Skeletal muscle satellite cell (primary cell): ENCODE results near the gene PLA2G1B.

Experiments used
- H3K27me3 ChIP-seq: 2 replicates; pipeline ENCODE4 v1.7.0; 2013; ENCODE audit warnings: low read length; ENCODE audit not compliant: control insufficient read depth, insufficient read depth
- H3K36me3 ChIP-seq: 2 replicates; pipeline ENCODE4 v1.7.0; 2013; ENCODE audit warnings: mild to moderate bottlenecking, control low read depth, low read length; ENCODE audit not compliant: insufficient read depth
- H3K4me1 ChIP-seq: 2 replicates; pipeline ENCODE4 v1.7.0; 2013; ENCODE audit warnings: low read length; ENCODE audit not compliant: control insufficient read depth, insufficient read depth
- H3K4me2 ChIP-seq: 2 replicates; pipeline ENCODE4 v1.7.0; 2013; ENCODE audit warnings: mild to moderate bottlenecking, low read length
- H3K4me3 ChIP-seq: 2 replicates; pipeline ENCODE4 v1.7.0; 2013; ENCODE audit warnings: low read length
- H3K9ac ChIP-seq: 2 replicates; pipeline ENCODE4 v1.7.0; 2013; ENCODE audit warnings: mild to moderate bottlenecking, low read depth, low read length, moderate library complexity
- H3K9me3 ChIP-seq: replicated peaks from 2 replicates; pipeline ENCODE4 v1.7.0; 2013; ENCODE audit warnings: mild to moderate bottlenecking, control low read depth, low read length

PLA2G1B gene

GRCh38 chr12:120353556-120354317 lies 26.2 kb upstream of the PLA2G1B start:
- H3K4me2 ChIP-seq: no peak overlapping the region
- H3K27me3 ChIP-seq: peaks cover 21% of the 10 kb centered on the region
- H3K4me1 ChIP-seq: peaks cover 17% of the 10 kb centered on the region
- H3K9ac ChIP-seq: no peak overlapping the region
- no peaks in the 10 kb centered on the region for H3K9me3 ChIP-seq
- no peak overlapping the region for H3K4me3 ChIP-seq
- no peaks in the 10 kb centered on the region for H3K36me3 ChIP-seq

DNA sequence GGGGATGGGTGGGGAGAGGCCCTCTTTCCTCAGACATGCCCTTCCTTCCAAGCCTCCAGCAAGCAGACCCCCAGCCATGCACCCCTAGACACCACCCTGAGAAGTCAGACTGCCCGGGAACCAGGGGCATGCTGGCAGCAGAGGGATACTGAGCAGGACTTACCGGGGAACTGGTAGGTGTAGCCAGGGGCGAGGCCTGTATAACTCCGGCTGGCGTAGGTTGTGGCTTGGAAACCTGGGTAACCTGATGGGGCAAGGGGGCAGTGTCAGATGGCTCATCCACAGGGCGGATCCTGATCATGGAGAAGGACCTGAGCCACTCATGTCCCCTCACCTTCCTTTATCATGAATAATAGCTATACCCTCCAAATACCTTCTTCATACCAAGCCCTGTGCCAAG lies 25.6 kb upstream of the PLA2G1B start:
- Histone ChIP-seq H3K27me3 (peaks cover 20% of the 10 kb centered on the region), H3K4me2 (no peak overlapping the region), H3K9ac (no peak overlapping the region), H3K4me1 (peaks cover 17% of the 10 kb centered on the region), H3K36me3 (no peaks in the 10 kb centered on the region), H3K9me3 (no peaks in the 10 kb centered on the region), H3K4me3 (no peak overlapping the region)

GRCh38 chr12:120352117-120352516 lies 24.5 kb upstream of the PLA2G1B start:
- Histone ChIP-seq H3K9me3 (no peaks in the 10 kb centered on the region), H3K9ac (no peak overlapping the region), H3K27me3 (peaks cover 19% of the 10 kb centered on the region), H3K36me3 (no peaks in the 10 kb centered on the region), H3K4me2 (no peak overlapping the region), H3K4me3 (no peak overlapping the region), H3K4me1 (peaks cover 17% of the 10 kb centered on the region)

- Histone ChIP-seq H3K36me3 (no peaks in the 10 kb centered on the region), H3K9me3 (no peaks in the 10 kb centered on the region), H3K9ac (no peak overlapping the region), H3K4me3 (no peak overlapping the region), H3K4me2 (no peak overlapping the region), H3K27me3 (peaks cover 19% of the 10 kb centered on the region), H3K4me1 (peaks cover 14% of the 10 kb centered on the region)
Measured at GRCh38 chr12:120350576-120351350, 23.2 kb upstream of the PLA2G1B start.

DNA sequence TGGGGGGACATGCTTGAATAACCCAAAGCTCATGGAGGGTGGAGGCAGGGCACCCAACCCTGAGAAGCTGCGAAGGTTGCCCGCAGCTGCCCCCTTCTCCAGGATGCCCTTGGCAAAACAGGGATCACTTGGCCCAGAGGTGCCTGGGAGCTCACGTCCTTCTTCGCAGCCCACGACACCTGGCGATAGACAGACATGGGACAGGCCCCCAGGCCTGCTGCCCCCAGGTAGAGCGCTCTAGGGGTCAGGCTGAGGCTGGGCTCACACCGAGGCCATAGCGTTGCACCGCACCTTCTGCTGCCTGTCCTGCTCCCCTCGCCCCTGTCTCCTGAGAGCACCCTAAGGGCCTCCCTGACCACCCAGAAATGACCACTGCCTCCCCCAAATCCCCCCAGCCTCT lies 20.2 kb upstream of the PLA2G1B start:
- H3K9ac ChIP-seq: no peak overlapping the region
- no peak overlapping the region for H3K4me2 ChIP-seq
- H3K27me3 ChIP-seq: peaks cover 14% of the 10 kb centered on the region
- no peaks in the 10 kb centered on the region for H3K36me3 ChIP-seq
- peaks cover 14% of the 10 kb centered on the region for H3K4me1 ChIP-seq
- no peak overlapping the region for H3K4me3 ChIP-seq
- no peaks in the 10 kb centered on the region for H3K9me3 ChIP-seq

- Histone ChIP-seq H3K27me3 (peaks cover 14% of the 10 kb centered on the region), H3K4me1 (peaks cover 7% of the 10 kb centered on the region), H3K4me3 (no peak overlapping the region), H3K9me3 (no peaks in the 10 kb centered on the region), H3K4me2 (no peak overlapping the region), H3K36me3 (no peaks in the 10 kb centered on the region), H3K9ac (no peak overlapping the region)
Measured at GRCh38 chr12:120346681-120347080, 19.1 kb upstream of the PLA2G1B start.

DNA sequence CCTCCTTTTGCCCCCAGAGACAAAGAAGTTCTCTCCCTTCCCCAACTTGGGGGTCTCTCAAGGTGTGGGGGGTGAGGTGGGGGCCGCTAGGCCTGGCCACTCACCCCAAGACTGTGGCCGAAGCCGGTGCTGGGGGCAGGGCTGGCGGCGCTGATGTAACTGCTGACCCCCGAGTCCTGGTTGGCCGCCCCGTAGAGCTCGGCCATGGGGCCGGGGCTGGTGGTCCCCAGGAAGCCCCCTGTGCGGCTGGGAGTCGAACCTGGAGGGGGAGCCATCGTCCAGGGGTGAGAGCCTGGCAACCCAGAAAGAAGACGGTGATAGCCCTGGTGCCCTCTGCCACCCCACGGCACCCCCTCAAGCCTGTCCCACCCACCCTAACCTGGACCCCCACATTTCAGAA lies 18.5 kb upstream of the PLA2G1B start:
- Histone ChIP-seq H3K4me3 (no peak overlapping the region), H3K9ac (no peak overlapping the region), H3K4me1 (peaks cover 5% of the 10 kb centered on the region), H3K36me3 (no peaks in the 10 kb centered on the region), H3K27me3 (peaks cover 14% of the 10 kb centered on the region), H3K9me3 (no peaks in the 10 kb centered on the region), H3K4me2 (no peak overlapping the region)

DNA sequence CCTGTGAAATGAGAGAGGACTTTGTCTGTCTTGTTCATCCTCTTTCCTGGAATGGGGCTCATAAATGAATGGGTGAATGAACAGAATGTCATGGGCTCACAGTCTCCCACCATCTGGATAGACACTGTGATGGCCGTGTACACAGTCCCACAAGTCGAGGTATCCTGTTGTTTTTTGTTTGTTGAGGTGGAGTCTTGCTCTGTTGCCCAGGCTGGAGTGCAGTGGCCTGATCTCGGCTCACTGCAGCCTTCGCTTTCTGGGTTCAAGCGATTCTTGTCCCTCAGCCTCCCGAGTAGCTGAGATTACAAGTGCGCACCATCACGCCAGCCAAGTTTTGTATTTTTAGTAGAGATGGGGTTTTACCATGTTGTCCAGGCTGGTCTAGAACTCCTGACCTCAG lies 16.1 kb upstream of the PLA2G1B start:
- Histone ChIP-seq H3K4me1 (no peaks in the 10 kb centered on the region), H3K4me2 (no peak overlapping the region), H3K36me3 (no peaks in the 10 kb centered on the region), H3K27me3 (peaks cover 2% of the 10 kb centered on the region), H3K9ac (no peak overlapping the region), H3K4me3 (no peak overlapping the region), H3K9me3 (no peaks in the 10 kb centered on the region)

DNA sequence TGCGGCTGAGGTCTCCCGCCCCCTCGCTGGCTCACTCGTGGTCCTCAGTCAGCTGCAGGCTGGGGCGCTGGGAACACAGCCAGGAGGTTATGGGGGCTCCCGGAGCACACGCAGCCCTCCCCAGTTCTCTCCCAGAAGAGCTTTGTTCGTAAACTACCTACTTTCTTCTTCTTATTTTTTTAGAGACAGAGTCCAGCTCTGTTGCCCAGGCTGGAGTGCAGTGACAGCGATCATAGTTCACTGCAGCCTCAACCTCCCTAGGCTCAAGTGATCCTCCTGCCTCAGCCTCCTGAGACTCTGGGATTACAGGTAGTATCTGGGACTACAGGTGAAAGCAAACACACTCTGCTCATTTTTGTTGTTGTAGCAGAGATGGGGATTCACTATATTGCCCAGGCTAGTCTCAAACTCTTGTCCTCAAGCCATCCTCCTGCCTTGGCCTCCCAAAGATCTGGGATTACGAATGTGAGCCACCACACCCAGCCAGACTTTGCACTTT lies 15.5 kb upstream of the PLA2G1B start:
- Histone ChIP-seq H3K9me3 (no peaks in the 10 kb centered on the region), H3K9ac (no peak overlapping the region), H3K27me3 (peaks cover 4% of the 10 kb centered on the region), H3K4me1 (no peaks in the 10 kb centered on the region), H3K4me3 (no peak overlapping the region), H3K4me2 (no peak overlapping the region), H3K36me3 (no peaks in the 10 kb centered on the region)

- no peaks in the 10 kb centered on the region for H3K4me1 ChIP-seq
- no peak overlapping the region for H3K9ac ChIP-seq
- no peaks in the 10 kb centered on the region for H3K36me3 ChIP-seq
- H3K27me3 ChIP-seq: peaks cover 3% of the 10 kb centered on the region
- no peaks in the 10 kb centered on the region for H3K9me3 ChIP-seq
- no peak overlapping the region for H3K4me3 ChIP-seq
- no peak overlapping the region for H3K4me2 ChIP-seq
Measured at GRCh38 chr12:120342175-120343038, 14.8 kb upstream of the PLA2G1B start.

GRCh38 chr12:120339256-120339655 lies 11.7 kb upstream of the PLA2G1B start:
- no peaks in the 10 kb centered on the region for H3K9me3 ChIP-seq
- H3K27me3 ChIP-seq: peaks cover 3% of the 10 kb centered on the region
- H3K4me1 ChIP-seq: no peaks in the 10 kb centered on the region
- no peak overlapping the region for H3K4me3 ChIP-seq
- H3K9ac ChIP-seq: no peak overlapping the region
- H3K4me2 ChIP-seq: no peak overlapping the region
- no peaks in the 10 kb centered on the region for H3K36me3 ChIP-seq
